Endodermal cell (in vitro differentiated cells): ENCODE measurements around the gene QSER1. TPM values are rescaled to one million over a fixed set of nuclear protein-coding genes. Genes with fewer than 3 reads are reported as not detected.
"Not testable (repeated sequence)": the region's sequence is repeated elsewhere in the genome, so short reads cannot be mapped to it uniquely, and the experiment has no call there.

Source experiments
- DNase-seq: peaks from one replicate; pipeline ENCODE4 v3.0.0-alpha.2; 2017
- H3K27ac ChIP-seq: 2 replicates; pipeline ENCODE4 v1.5.1; 2013; ENCODE audit warnings: mild to moderate bottlenecking, low read depth, low read length, moderate library complexity
- H3K27me3 ChIP-seq: 2 replicates; pipeline ENCODE4 v1.6.1; 2013; ENCODE audit warnings: mild to moderate bottlenecking, low read length, moderate library complexity; ENCODE audit not compliant: insufficient read depth, control insufficient read depth, poor library complexity, severe bottlenecking
- H3K36me3 ChIP-seq: 2 replicates; pipeline ENCODE4 v1.7.0; 2013; ENCODE audit warnings: mild to moderate bottlenecking, low read length, moderate library complexity; ENCODE audit not compliant: control insufficient read depth, insufficient read depth
- H3K4me1 ChIP-seq: one replicate; pipeline ENCODE4 v1.7.0; 2013; ENCODE audit warnings: low read length; ENCODE audit not compliant: control insufficient read depth, insufficient read depth
- H3K4me3 ChIP-seq: 2 replicates; pipeline ENCODE4 v1.5.1; 2013; ENCODE audit warnings: mild to moderate bottlenecking, low read length, moderate library complexity
- H3K9ac ChIP-seq: 2 replicates; pipeline ENCODE4 v1.6.1; 2013; ENCODE audit warnings: mild to moderate bottlenecking, low read length, moderate library complexity; ENCODE audit not compliant: poor library complexity, severe bottlenecking; ENCODE audit errors: extremely low read depth
- H3K9me3 ChIP-seq: 2 replicates; pipeline ENCODE4 v1.6.1; 2013; ENCODE audit warnings: mild to moderate bottlenecking, low read length, moderate library complexity; ENCODE audit not compliant: control insufficient read depth
- H3K27ac Mint-ChIP-seq: 2 replicates; pipeline ENCODE4 v1.8.0; 2020; ENCODE audit warnings: mixed read lengths
- H3K27me3 Mint-ChIP-seq: 2 replicates; pipeline ENCODE4 v1.8.0; 2021; ENCODE audit warnings: mild to moderate bottlenecking, mixed read lengths; ENCODE audit not compliant: insufficient read depth
- H3K36me3 Mint-ChIP-seq: 2 replicates; pipeline ENCODE4 v1.8.0; 2020; ENCODE audit warnings: low read depth, mixed read lengths
- H3K4me1 Mint-ChIP-seq: 2 replicates; pipeline ENCODE4 v1.8.0; 2020; ENCODE audit warnings: mixed read lengths
- H3K4me3 Mint-ChIP-seq: 2 replicates; pipeline ENCODE4 v1.8.0; 2020; ENCODE audit warnings: mild to moderate bottlenecking, moderate library complexity, mixed read lengths
- H3K9me3 Mint-ChIP-seq: 2 replicates; pipeline ENCODE4 v1.8.0; 2020; ENCODE audit warnings: mild to moderate bottlenecking, mixed read lengths
- CTCF ChIP-seq: fragments of 200-600 bp; sonication (generic); conservative IDR thresholded peaks from 2 replicates; pipeline ENCODE4 v1.5.0; 2021; ENCODE audit warnings: antibody characterized with exemption, mild to moderate bottlenecking
- WGBS, 2 experiments: methylation state at CpG; one replicate each; pipeline versions ENCODE4 v1.1.5 to v1.1.7; 2013; ENCODE audit warnings: missing lambda C conversion rate in 2 of 2, mixed read lengths in 1 of 2; ENCODE audit not compliant: insufficient coverage in 1 of 2, insufficient read length in 1 of 2; 5-methylcytosine and 5-hydroxymethylcytosine counted together
- total RNA-seq, 2 donors: library from RNA; stranded (reverse); fragmentation: NEBNext Ultra II Directional in 1 of 2; extraction: Animal tissue kit (Norgen Biotek cat#: 25700) in 1 of 2; gene quantifications; 2 replicates in 1 of 2; 3 replicates in 1 of 2; pipeline ENCODE4 v1.2.1, GENCODE V29; 2021

The QSER1 gene
- total RNA-seq, 2 donors from 2014 or later: 66.5 to 82.0 TPM

- Histone ChIP-seq H3K9ac (no peak overlapping the region), H3K27ac (no peak overlapping the region), H3K9me3 (no peaks in the 10 kb centered on the region), H3K27me3 (no peaks in the 10 kb centered on the region), H3K4me3 (no peak overlapping the region), H3K4me1 (no peaks in the 10 kb centered on the region), H3K36me3 (peaks cover 29% of the 10 kb centered on the region)
- WGBS, 2 experiments: 89 to 100% methylated on average over 1 to 2 of the region's 2 CpGs
- no peak for TF ChIP-seq CTCF
- no peak for DNase-seq
- Mint-ChIP-seq H3K27me3 (no peaks in the 10 kb centered on the region), H3K36me3 (peaks cover 58% of the 10 kb centered on the region), H3K4me3 (no peak overlapping the region), H3K9me3 (no peaks in the 10 kb centered on the region), H3K4me1 (no peaks in the 10 kb centered on the region), H3K27ac (peak overlapping the region; percentile 52)
These were observed 71.1 kb downstream of the QSER1 start for GRCh38 chr11:32963721-32964120.

GRCh38 chr11:32968541-32968940 lies 75.9 kb downstream of the QSER1 start:
- Histone ChIP-seq H3K9ac (no peak overlapping the region), H3K4me3 (no peak overlapping the region), H3K27ac (no peak overlapping the region), H3K36me3 (peaks cover 33% of the 10 kb centered on the region), H3K4me1 (no peaks in the 10 kb centered on the region), H3K27me3 (no peaks in the 10 kb centered on the region), H3K9me3 (no peaks in the 10 kb centered on the region)
- TF ChIP-seq CTCF: no peak
- 86 to 100% methylated on average over 1 of the region's 1 CpG for WGBS, 2 experiments
- Mint-ChIP-seq H3K27ac (peak overlapping the region; percentile 72), H3K4me1 (no peaks in the 10 kb centered on the region), H3K9me3 (no peaks in the 10 kb centered on the region), H3K36me3 (peaks cover 70% of the 10 kb centered on the region), H3K27me3 (no peaks in the 10 kb centered on the region), H3K4me3 (no peak overlapping the region)
- DNase-seq: no peak

- H3K4me3 Mint-ChIP-seq, H3K4me3 ChIP-seq, H3K27me3 ChIP-seq, H3K9me3 Mint-ChIP-seq, H3K4me1 ChIP-seq, DNase-seq, H3K4me1 Mint-ChIP-seq, H3K27me3 Mint-ChIP-seq, H3K9me3 ChIP-seq, H3K27ac ChIP-seq, H3K27ac Mint-ChIP-seq, H3K9ac ChIP-seq: not testable (repeated sequence)
- peaks cover 59% of the 10 kb centered on the region for H3K36me3 ChIP-seq
- H3K36me3 Mint-ChIP-seq: peaks cover 60% of the 10 kb centered on the region
- WGBS, 2 experiments: 96 to 100% methylated on average over 2 to 3 of the region's 3 CpGs
These were observed 79.6 kb downstream of the QSER1 start for GRCh38 chr11:32972233-32972632.

GRCh38 chr11:32972781-32973180 lies 80.2 kb downstream of the QSER1 start:
- no peak overlapping the region for H3K27ac ChIP-seq
- no peaks in the 10 kb centered on the region for H3K9me3 ChIP-seq
- Mint-ChIP-seq H3K27me3 (no peaks in the 10 kb centered on the region), H3K9me3 (no peaks in the 10 kb centered on the region), H3K4me3 (no peak overlapping the region), H3K4me1 (peaks cover 5% of the 10 kb centered on the region), H3K27ac (peak overlapping the region; percentile 69), H3K36me3 (peaks cover 64% of the 10 kb centered on the region)
- no peaks in the 10 kb centered on the region for H3K27me3 ChIP-seq
- H3K4me3 ChIP-seq: no peak overlapping the region
- WGBS, 2 experiments: 88 to 91% methylated on average over 2 to 3 of the region's 3 CpGs
- H3K9ac ChIP-seq: no peak overlapping the region
- no peaks in the 10 kb centered on the region for H3K4me1 ChIP-seq
- DNase-seq: no peak
- no peak for TF ChIP-seq CTCF
- peaks cover 59% of the 10 kb centered on the region for H3K36me3 ChIP-seq
